Mesendoderm (in vitro differentiated cells): Measurements from ENCODE around the gene RSL24D1.

Experiments used
- DNase-seq: peaks from one replicate; pipeline ENCODE4 v3.0.0; 2013
- H2AK5ac ChIP-seq: 2 replicates; pipeline ENCODE4 v1.6.1; 2013; ENCODE audit warnings: low read length, inconsistent platforms
- H2BK120ac ChIP-seq: 2 replicates; pipeline ENCODE4 v1.6.1; 2013; ENCODE audit warnings: low read depth, mild to moderate bottlenecking, low read length, moderate library complexity, mixed read lengths
- H2BK15ac ChIP-seq: replicated peaks from 2 replicates; pipeline ENCODE4 v1.6.1; 2013; ENCODE audit warnings: low read depth, mild to moderate bottlenecking, moderate library complexity
- H2BK5ac ChIP-seq: 2 replicates; pipeline ENCODE4 v1.6.1; 2013; ENCODE audit warnings: low read length, inconsistent platforms
- H3K18ac ChIP-seq: 2 replicates; pipeline ENCODE4 v1.6.1; 2013; ENCODE audit warnings: mild to moderate bottlenecking, low read length, mixed read lengths
- H3K23ac ChIP-seq: one replicate; pipeline ENCODE4 v1.6.1; 2013; ENCODE audit warnings: low read length
- H3K27ac ChIP-seq: 2 replicates; pipeline ENCODE4 v1.5.1; 2013; ENCODE audit warnings: low read depth, mild to moderate bottlenecking, inconsistent platforms, low read length, moderate library complexity
- H3K27me3 ChIP-seq: 2 replicates; pipeline ENCODE4 v1.6.1; 2013; ENCODE audit warnings: low read length, control low read depth, mild to moderate bottlenecking, inconsistent platforms; ENCODE audit not compliant: insufficient read depth, poor library complexity
- H3K36me3 ChIP-seq: 2 replicates; pipeline ENCODE4 v1.6.1; 2013; ENCODE audit warnings: low read length, inconsistent platforms; ENCODE audit not compliant: control insufficient read depth, insufficient read depth
- H3K4ac ChIP-seq: one replicate; pipeline ENCODE4 v1.6.1; 2013; ENCODE audit warnings: low read depth, mild to moderate bottlenecking, low read length, moderate library complexity
- H3K4me1 ChIP-seq: 2 replicates; pipeline ENCODE4 v1.6.1; 2013; ENCODE audit warnings: low read depth, low read length, inconsistent platforms; ENCODE audit not compliant: control insufficient read depth
- H3K4me2 ChIP-seq: 2 replicates; pipeline ENCODE4 v1.6.1; 2013; ENCODE audit warnings: low read length
- H3K4me3 ChIP-seq: 2 replicates; pipeline ENCODE4 v1.5.1; 2013; ENCODE audit warnings: mild to moderate bottlenecking, low read length
- H3K56ac ChIP-seq: one replicate; pipeline ENCODE4 v1.6.1; 2013; ENCODE audit warnings: low read length
- H3K79me1 ChIP-seq: 2 replicates; pipeline ENCODE4 v1.6.1; 2013; ENCODE audit warnings: low read length, inconsistent platforms
- H3K79me2 ChIP-seq: 2 replicates; pipeline ENCODE4 v1.6.1; 2013; ENCODE audit warnings: mild to moderate bottlenecking, low read length; ENCODE audit not compliant: control insufficient read depth, insufficient read depth
- H3K9ac ChIP-seq: 2 replicates; pipeline ENCODE4 v1.6.1; 2013; ENCODE audit warnings: low read length, inconsistent platforms
- H4K5ac ChIP-seq: one replicate; pipeline ENCODE4 v1.6.1; 2013; ENCODE audit warnings: low read length
- H4K8ac ChIP-seq: one replicate; pipeline ENCODE4 v1.6.1; 2013; ENCODE audit warnings: low read depth, mild to moderate bottlenecking, control low read depth, low read length, moderate library complexity
- WGBS: extraction: QIAGEN DNeasy Blood & Tissue Kit; methylation state at CpG from one replicate; pipeline ENCODE4 v1.1.7; 2013; ENCODE audit warnings: low lambda C conversion rate, missing lambda C conversion rate; ENCODE audit not compliant: insufficient coverage; ENCODE audit errors: extremely low coverage; 5-methylcytosine and 5-hydroxymethylcytosine counted together

RSL24D1 gene

GRCh38 chr15:55222588-55222987, 25.8 kb upstream of the RSL24D1 start:
- H3K27ac ChIP-seq = no peak overlapping the region
- H2AK5ac ChIP-seq = no peak overlapping the region
- H3K4ac ChIP-seq = no peak overlapping the region
- no peaks in the 10 kb centered on the region for H3K27me3 ChIP-seq
- no peak overlapping the region for H2BK5ac ChIP-seq
- H4K8ac ChIP-seq = no peak overlapping the region
- no peak overlapping the region for H3K4me3 ChIP-seq
- no peak overlapping the region for H3K9ac ChIP-seq
- H3K79me2 ChIP-seq = no peaks in the 10 kb centered on the region
- H4K5ac ChIP-seq = no peak overlapping the region
- peaks cover 2% of the 10 kb centered on the region for H3K4me1 ChIP-seq
- no peak overlapping the region for H3K4me2 ChIP-seq
- H3K56ac ChIP-seq = no peak overlapping the region
- H3K23ac ChIP-seq = no peak overlapping the region
- H2BK120ac ChIP-seq = peak overlapping the region; percentile 24
- H3K36me3 ChIP-seq = no peaks in the 10 kb centered on the region
- no peak overlapping the region for H3K18ac ChIP-seq
- DNase-seq = no peak
- H3K79me1 ChIP-seq = no peaks in the 10 kb centered on the region
- H2BK15ac ChIP-seq = no peak overlapping the region

- Histone ChIP-seq H3K36me3 (no peaks in the 10 kb centered on the region), H3K79me1 (no peaks in the 10 kb centered on the region), H3K79me2 (no peaks in the 10 kb centered on the region), H3K27me3 (no peaks in the 10 kb centered on the region), H3K4me2 (no peak overlapping the region), H4K5ac (no peak overlapping the region), H3K18ac (peak overlapping the region; percentile 44), H2BK120ac (no peak overlapping the region), H2AK5ac (no peak overlapping the region), H3K4ac (peak overlapping the region; percentile 49), H2BK15ac (no peak overlapping the region), H3K56ac (peak overlapping the region; percentile 57), H4K8ac (no peak overlapping the region), H2BK5ac (no peak overlapping the region), H3K4me3 (no peak overlapping the region), H3K27ac (peak overlapping the region; percentile 71), H3K9ac (no peak overlapping the region), H3K4me1 (peaks cover 2% of the 10 kb centered on the region), H3K23ac (no peak overlapping the region)
- peak; percentile 96 for DNase-seq
- WGBS = no CpG with 5 or more reads among the region's 6 CpGs
These were observed 24.6 kb upstream of the RSL24D1 start for GRCh38 chr15:55221090-55222011.

- no peak overlapping the region for H2BK5ac ChIP-seq
- no peak overlapping the region for H3K4me2 ChIP-seq
- no peaks in the 10 kb centered on the region for H3K79me2 ChIP-seq
- no peak overlapping the region for H3K4me3 ChIP-seq
- peak overlapping the region; percentile 57 for H3K56ac ChIP-seq
- no peak overlapping the region for H2BK120ac ChIP-seq
- no peak overlapping the region for H3K4ac ChIP-seq
- no peak overlapping the region for H3K23ac ChIP-seq
- no peak overlapping the region for H4K8ac ChIP-seq
- no peaks in the 10 kb centered on the region for H3K36me3 ChIP-seq
- H3K79me1 ChIP-seq = no peaks in the 10 kb centered on the region
- no peaks in the 10 kb centered on the region for H3K27me3 ChIP-seq
- H3K4me1 ChIP-seq = peaks cover 2% of the 10 kb centered on the region
- H2AK5ac ChIP-seq = no peak overlapping the region
- H4K5ac ChIP-seq = no peak overlapping the region
- peak overlapping the region; percentile 71 for H3K27ac ChIP-seq
- no peak for DNase-seq
- no peak overlapping the region for H3K18ac ChIP-seq
- H3K9ac ChIP-seq = no peak overlapping the region
- no peak overlapping the region for H2BK15ac ChIP-seq
These were observed 23.9 kb upstream of the RSL24D1 start for GRCh38 chr15:55220606-55221005.

DNA sequence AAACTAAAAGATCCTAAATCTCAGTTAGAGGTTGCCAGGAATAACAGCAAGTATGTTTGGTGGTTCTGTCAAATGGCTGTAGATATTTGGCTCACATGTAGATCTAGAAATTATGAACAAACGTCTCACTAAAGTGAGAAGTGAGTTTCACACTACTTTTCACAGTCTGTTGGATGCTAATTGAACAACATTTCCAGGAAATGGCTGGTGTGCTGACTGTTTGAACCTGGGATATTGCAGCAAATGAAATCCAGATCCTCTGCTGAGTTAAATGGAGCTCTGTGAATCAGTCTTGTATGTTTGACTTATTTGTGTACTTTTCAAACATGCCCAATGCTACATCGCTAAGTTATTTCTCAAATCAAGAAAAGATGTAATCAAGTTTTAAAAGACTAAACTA, 21.3 kb upstream of the RSL24D1 start:
- no peak for DNase-seq
- Histone ChIP-seq H3K23ac (no peak overlapping the region), H2BK5ac (no peak overlapping the region), H4K8ac (no peak overlapping the region), H3K79me2 (no peaks in the 10 kb centered on the region), H3K9ac (no peak overlapping the region), H3K4me1 (peaks cover 2% of the 10 kb centered on the region), H3K18ac (no peak overlapping the region), H2AK5ac (no peak overlapping the region), H3K36me3 (no peaks in the 10 kb centered on the region), H3K79me1 (no peaks in the 10 kb centered on the region), H2BK15ac (no peak overlapping the region), H3K4me3 (no peak overlapping the region), H3K4ac (no peak overlapping the region), H4K5ac (no peak overlapping the region), H3K4me2 (no peak overlapping the region), H2BK120ac (no peak overlapping the region), H3K56ac (no peak overlapping the region), H3K27ac (no peak overlapping the region), H3K27me3 (no peaks in the 10 kb centered on the region)
- WGBS = no CpG with 5 or more reads among the region's 2 CpGs

DNA sequence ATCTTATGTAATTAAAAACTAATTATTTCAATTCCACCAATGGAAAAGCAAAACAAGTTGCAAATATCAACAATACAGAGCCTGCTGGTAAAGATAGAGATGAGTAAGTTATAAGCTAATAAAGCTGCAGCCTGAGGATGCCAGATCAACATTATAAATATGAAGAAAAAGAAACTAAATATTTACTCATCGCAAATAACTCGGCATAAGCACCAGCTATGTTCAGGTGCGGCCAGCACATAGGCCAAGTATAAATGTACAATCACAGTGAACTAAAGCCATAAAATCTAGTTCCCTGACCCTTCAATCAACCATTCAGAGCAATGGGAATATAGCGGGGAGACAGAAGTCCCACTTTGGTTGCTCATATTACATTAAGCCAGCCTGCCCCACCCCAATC, 7.7 kb upstream of the RSL24D1 start:
- Histone ChIP-seq H2BK5ac (no peak overlapping the region), H3K79me2 (no peaks in the 10 kb centered on the region), H4K5ac (no peak overlapping the region), H3K9ac (no peak overlapping the region), H4K8ac (no peak overlapping the region), H3K4ac (no peak overlapping the region), H3K79me1 (no peaks in the 10 kb centered on the region), H3K4me2 (no peak overlapping the region), H3K36me3 (no peaks in the 10 kb centered on the region), H2AK5ac (no peak overlapping the region), H3K56ac (no peak overlapping the region), H2BK15ac (no peak overlapping the region), H3K27me3 (no peaks in the 10 kb centered on the region), H3K23ac (no peak overlapping the region), H2BK120ac (no peak overlapping the region), H3K4me3 (no peak overlapping the region), H3K4me1 (no peaks in the 10 kb centered on the region), H3K27ac (no peak overlapping the region), H3K18ac (no peak overlapping the region)
- no CpG with 5 or more reads among the region's 4 CpGs for WGBS
- no peak for DNase-seq

GRCh38 chr15:55202206-55202605, 5.5 kb upstream of the RSL24D1 start:
- Histone ChIP-seq H3K9ac (no peak overlapping the region), H3K18ac (no peak overlapping the region), H2BK120ac (no peak overlapping the region), H2BK15ac (no peak overlapping the region), H3K4ac (no peak overlapping the region), H3K36me3 (no peaks in the 10 kb centered on the region), H3K27me3 (no peaks in the 10 kb centered on the region), H3K4me3 (no peak overlapping the region), H3K56ac (no peak overlapping the region), H3K4me1 (no peaks in the 10 kb centered on the region), H3K23ac (no peak overlapping the region), H3K4me2 (no peak overlapping the region), H3K79me2 (no peaks in the 10 kb centered on the region), H4K5ac (no peak overlapping the region), H4K8ac (no peak overlapping the region), H3K27ac (no peak overlapping the region), H2BK5ac (no peak overlapping the region), H2AK5ac (no peak overlapping the region), H3K79me1 (no peaks in the 10 kb centered on the region)
- no peak for DNase-seq
- no CpG with 5 or more reads among the region's 1 CpG for WGBS
